Activated CD8-positive, alpha-beta T cell treated with anti-CD3 and anti-CD28 coated beads, Interleukin-2, amount 10 ng/mL, durations not matched to agents 7 days and 5 days (primary cell): ENCODE results near the gene ADAMTS16. TPM values are rescaled to one million over a fixed set of nuclear protein-coding genes. Genes with fewer than 3 reads are reported as not detected.

ENCODE experiments used
- ATAC-seq: fragments of 150-1000 bp; cut with Tn5 transposase; one replicate; pipeline ENCODE4 v1.10.0; 2021; ENCODE audit warnings: moderate library complexity
- CTCF ChIA-PET: fragments of 350-600 bp; sonication (Branson Sonifier 250); formaldehyde crosslinking; loops from one replicate; lab custom pipeline; 2021; ENCODE audit warnings: antibody characterized with exemption; lab: Charles Lee
- POLR2A ChIA-PET: fragments of 350-600 bp; sonication (Branson Sonifier 250); formaldehyde crosslinking; loops from one replicate; lab custom pipeline; 2021; ENCODE audit warnings: antibody characterized with exemption; lab: Charles Lee
- DNase-seq: peaks from one replicate; pipeline ENCODE4 v3.0.0-alpha.2; 2020
- H3K27ac Mint-ChIP-seq: one replicate; pipeline ENCODE4 v1.8.0; 2021; ENCODE audit warnings: mild to moderate bottlenecking, mixed read lengths
- H3K27me3 Mint-ChIP-seq: one replicate; pipeline ENCODE4 v1.8.0; 2021; ENCODE audit warnings: low read depth, mixed read lengths
- H3K36me3 Mint-ChIP-seq: one replicate; pipeline ENCODE4 v1.8.0; 2021; ENCODE audit warnings: low read depth, mixed read lengths
- H3K4me1 Mint-ChIP-seq: one replicate; pipeline ENCODE4 v1.8.0; 2021; ENCODE audit warnings: low read depth, mixed read lengths
- H3K4me3 Mint-ChIP-seq: one replicate; pipeline ENCODE4 v1.8.0; 2021; ENCODE audit warnings: mild to moderate bottlenecking, mixed read lengths
- H3K9me3 Mint-ChIP-seq: one replicate; pipeline ENCODE4 v1.8.0; 2022; ENCODE audit warnings: mixed read lengths; ENCODE audit not compliant: insufficient read depth
- total RNA-seq, 2 experiments: library from RNA; stranded (reverse); gene quantifications; one replicate each; pipeline ENCODE4 v1.2.3, GENCODE V29; 2021

Gene ADAMTS16
- total RNA-seq, 2 experiments from 2014 or later, result not detected

GRCh38 chr5:5332287-5332686 lies 192.2 kb downstream of the ADAMTS16 start:
- ChIA-PET CTCF (no interaction called here), POLR2A (no interaction called here)
- ATAC-seq (no peak), DNase-seq (no peak)
- Mint-ChIP-seq H3K4me3 (no peak overlapping the region), H3K4me1 (no peaks in the 10 kb centered on the region), H3K36me3 (no peaks in the 10 kb centered on the region), H3K27me3 (no peaks in the 10 kb centered on the region), H3K27ac (no peak overlapping the region), H3K9me3 (no peaks in the 10 kb centered on the region)

DNA sequence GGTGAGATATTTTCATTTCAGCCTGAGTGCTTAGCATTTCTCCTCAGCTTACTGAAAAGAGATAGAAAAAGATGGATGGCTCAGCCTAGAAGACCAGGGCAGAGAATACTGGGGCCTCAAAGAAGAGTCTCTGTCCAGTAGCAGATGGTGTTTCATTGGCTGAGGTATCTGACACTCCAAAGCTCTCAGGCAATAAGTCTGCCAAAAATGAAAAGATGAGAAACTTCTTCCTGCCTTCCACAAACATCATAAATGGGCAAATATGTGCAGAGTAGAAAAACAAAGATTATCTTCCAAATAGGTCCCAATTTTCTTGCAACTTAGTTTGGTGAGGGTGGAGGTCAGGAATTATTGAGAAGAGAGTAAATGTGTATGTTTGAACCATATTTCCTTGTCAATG lies 195.0 kb downstream of the ADAMTS16 start:
- Mint-ChIP-seq H3K27me3 (no peaks in the 10 kb centered on the region), H3K27ac (no peak overlapping the region), H3K36me3 (no peaks in the 10 kb centered on the region), H3K4me3 (no peak overlapping the region), H3K9me3 (no peaks in the 10 kb centered on the region), H3K4me1 (no peaks in the 10 kb centered on the region)
- POLR2A ChIA-PET, result no interaction called here
- DNase-seq, result no peak
- CTCF ChIA-PET, result no interaction called here
- ATAC-seq, result no peak

DNA sequence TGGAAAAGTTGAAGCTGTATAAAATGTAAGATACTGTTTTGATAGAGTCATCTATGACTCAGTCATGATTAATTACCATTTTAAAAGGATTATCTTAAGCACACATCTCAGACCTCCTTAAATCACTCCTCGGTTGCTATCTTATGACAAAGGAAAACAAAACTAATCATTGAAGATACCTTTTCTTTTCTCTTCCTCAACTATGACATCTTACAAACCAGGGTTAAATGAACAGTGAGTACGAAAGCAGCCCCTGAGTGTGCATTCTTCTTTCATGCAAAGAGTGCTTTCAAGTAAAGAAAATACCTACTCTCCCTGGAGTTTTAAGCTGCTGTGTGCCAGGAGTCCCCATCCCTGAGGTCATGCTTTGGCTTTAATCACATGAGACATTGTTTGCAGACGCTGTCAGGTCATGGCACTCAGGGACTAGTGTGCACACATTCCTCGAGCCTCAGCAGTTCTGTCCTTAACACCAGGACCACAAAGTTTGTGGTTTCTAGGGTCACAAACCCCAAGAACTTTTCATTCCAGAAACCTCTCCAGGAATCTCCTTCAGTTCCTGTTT lies 195.7 kb downstream of the ADAMTS16 start:
- ChIA-PET POLR2A (no interaction called here), CTCF (no interaction called here)
- Mint-ChIP-seq H3K27ac (no peak overlapping the region), H3K9me3 (no peaks in the 10 kb centered on the region), H3K4me1 (no peaks in the 10 kb centered on the region), H3K27me3 (no peaks in the 10 kb centered on the region), H3K36me3 (no peaks in the 10 kb centered on the region), H3K4me3 (no peak overlapping the region)
- DNase-seq (no peak), ATAC-seq (no peak)

DNA sequence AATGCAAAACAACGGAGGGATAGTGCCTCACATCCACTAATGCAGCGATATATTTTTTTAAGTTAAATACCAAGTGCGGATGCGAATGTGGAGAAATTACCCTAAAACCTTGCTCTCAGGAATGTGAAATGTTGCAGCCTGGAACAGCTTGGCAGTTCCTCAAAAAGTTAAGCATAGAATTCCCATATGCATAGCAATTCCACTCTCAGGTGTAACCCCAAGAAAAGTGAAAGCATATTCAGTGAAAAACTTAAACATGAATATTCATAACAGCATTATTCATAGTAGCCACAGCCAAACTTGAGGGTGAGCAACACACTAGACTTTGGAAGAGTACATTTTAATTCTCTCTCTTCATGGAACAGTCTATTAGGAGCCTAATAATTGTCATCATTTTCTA lies 199.1 kb downstream of the ADAMTS16 start:
- DNase-seq, result no peak
- Mint-ChIP-seq H3K27me3 (no peaks in the 10 kb centered on the region), H3K4me1 (no peaks in the 10 kb centered on the region), H3K27ac (no peak overlapping the region), H3K9me3 (no peaks in the 10 kb centered on the region), H3K36me3 (no peaks in the 10 kb centered on the region), H3K4me3 (no peak overlapping the region)
- CTCF ChIA-PET, result no interaction called here
- POLR2A ChIA-PET, result no interaction called here
- ATAC-seq, result no peak

- no peak overlapping the region for H3K4me3 Mint-ChIP-seq
- H3K4me1 Mint-ChIP-seq, result peaks cover 5% of the 10 kb centered on the region
- no peaks in the 10 kb centered on the region for H3K27me3 Mint-ChIP-seq
- no peak for ATAC-seq
- no peaks in the 10 kb centered on the region for H3K36me3 Mint-ChIP-seq
- CTCF ChIA-PET, result no interaction called here
- H3K9me3 Mint-ChIP-seq, result no peaks in the 10 kb centered on the region
- POLR2A ChIA-PET, result no interaction called here
- no peak overlapping the region for H3K27ac Mint-ChIP-seq
- no peak for DNase-seq
Measured at GRCh38 chr5:5340206-5340729, 200.1 kb downstream of the ADAMTS16 start.

GRCh38 chr5:5341531-5342292 lies 201.6 kb downstream of the ADAMTS16 start:
- no peak overlapping the region for H3K4me3 Mint-ChIP-seq
- no peaks in the 10 kb centered on the region for H3K27me3 Mint-ChIP-seq
- DNase-seq, result no peak
- no peaks in the 10 kb centered on the region for H3K9me3 Mint-ChIP-seq
- POLR2A ChIA-PET, result no interaction called here
- CTCF ChIA-PET, result no interaction called here
- no peak for ATAC-seq
- no peak overlapping the region for H3K27ac Mint-ChIP-seq
- H3K4me1 Mint-ChIP-seq, result peaks cover 5% of the 10 kb centered on the region
- no peaks in the 10 kb centered on the region for H3K36me3 Mint-ChIP-seq

DNA sequence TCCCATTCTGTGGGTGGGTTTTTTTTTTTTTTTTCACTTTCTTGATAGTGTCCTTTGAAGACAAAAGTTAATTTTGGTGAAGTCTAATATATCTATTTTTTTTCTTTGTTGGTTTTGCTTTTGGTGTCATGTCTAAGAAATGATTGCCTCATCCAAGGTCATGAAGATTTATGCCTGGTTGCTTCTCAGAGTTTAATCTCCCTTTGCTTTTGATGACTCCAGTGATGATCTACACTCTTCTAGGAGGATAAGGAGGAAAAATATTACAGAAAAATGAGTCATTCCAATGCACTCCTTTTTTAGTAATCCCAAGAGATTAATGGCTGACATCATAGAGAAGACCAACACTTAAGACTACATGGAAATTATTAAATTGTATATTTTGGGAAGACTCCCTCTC lies 202.7 kb downstream of the ADAMTS16 start:
- Mint-ChIP-seq H3K9me3 (no peaks in the 10 kb centered on the region), H3K27me3 (no peaks in the 10 kb centered on the region), H3K36me3 (no peaks in the 10 kb centered on the region), H3K4me3 (no peak overlapping the region), H3K27ac (no peak overlapping the region), H3K4me1 (peaks cover 14% of the 10 kb centered on the region)
- CTCF ChIA-PET, result no interaction called here
- ATAC-seq (no peak), DNase-seq (no peak)
- POLR2A ChIA-PET, result no interaction called here

GRCh38 chr5:5343568-5343967 lies 203.4 kb downstream of the ADAMTS16 start:
- Mint-ChIP-seq H3K9me3 (no peaks in the 10 kb centered on the region), H3K27ac (no peak overlapping the region), H3K36me3 (no peaks in the 10 kb centered on the region), H3K4me3 (no peak overlapping the region), H3K27me3 (no peaks in the 10 kb centered on the region), H3K4me1 (peaks cover 21% of the 10 kb centered on the region)
- POLR2A ChIA-PET, result no interaction called here
- DNase-seq (no peak), ATAC-seq (no peak)
- CTCF ChIA-PET, result no interaction called here

- H3K27ac Mint-ChIP-seq, result no peak overlapping the region
- ATAC-seq, result no peak
- H3K36me3 Mint-ChIP-seq, result no peaks in the 10 kb centered on the region
- ChIA-PET CTCF (no interaction called here), POLR2A (no interaction called here)
- no peaks in the 10 kb centered on the region for H3K27me3 Mint-ChIP-seq
- peaks cover 25% of the 10 kb centered on the region for H3K4me1 Mint-ChIP-seq
- no peak for DNase-seq
- no peak overlapping the region for H3K4me3 Mint-ChIP-seq
- no peaks in the 10 kb centered on the region for H3K9me3 Mint-ChIP-seq
Measured at GRCh38 chr5:5344051-5344571, 204.0 kb downstream of the ADAMTS16 start.

GRCh38 chr5:5344606-5345005 lies 204.5 kb downstream of the ADAMTS16 start:
- no peak for ATAC-seq
- DNase-seq, result no peak
- POLR2A ChIA-PET, result no interaction called here
- H3K9me3 Mint-ChIP-seq, result no peaks in the 10 kb centered on the region
- H3K27me3 Mint-ChIP-seq, result no peaks in the 10 kb centered on the region
- no peak overlapping the region for H3K4me3 Mint-ChIP-seq
- H3K4me1 Mint-ChIP-seq, result peaks cover 25% of the 10 kb centered on the region
- CTCF ChIA-PET, result no interaction called here
- no peaks in the 10 kb centered on the region for H3K36me3 Mint-ChIP-seq
- H3K27ac Mint-ChIP-seq, result no peak overlapping the region

- Mint-ChIP-seq H3K4me1 (peaks cover 25% of the 10 kb centered on the region), H3K9me3 (no peaks in the 10 kb centered on the region), H3K4me3 (no peak overlapping the region), H3K27ac (peak overlapping the region; percentile 72), H3K36me3 (no peaks in the 10 kb centered on the region), H3K27me3 (no peaks in the 10 kb centered on the region)
- no peak for DNase-seq
- POLR2A ChIA-PET, result no interaction called here
- CTCF ChIA-PET, result no interaction called here
- ATAC-seq, result no peak
Measured at GRCh38 chr5:5347442-5347841, 207.3 kb downstream of the ADAMTS16 start.

- Mint-ChIP-seq H3K4me1 (peaks cover 25% of the 10 kb centered on the region), H3K9me3 (no peaks in the 10 kb centered on the region), H3K27ac (peak overlapping the region; percentile 72), H3K36me3 (no peaks in the 10 kb centered on the region), H3K4me3 (peak overlapping the region; percentile 31), H3K27me3 (no peaks in the 10 kb centered on the region)
- ChIA-PET CTCF (no interaction called here), POLR2A (no interaction called here)
- ATAC-seq (no peak), DNase-seq (peak; percentile 21)
Measured at GRCh38 chr5:5348135-5348534, 208.0 kb downstream of the ADAMTS16 start.
